Neural cell (in vitro differentiated cells): ENCODE data around the gene QKI. TPM values are rescaled to one million over a fixed set of nuclear protein-coding genes. Genes with fewer than 3 reads are reported as not detected.

Source experiments
- H2AFZ ChIP-seq: fragments of 200-600, 300-800 bp; sonication (generic), shearing (Covaris generic); 2 replicates; pipeline ENCODE4 v1.6.0; 2014; ENCODE audit warnings: low read depth, mild to moderate bottlenecking, antibody characterized with exemption, low read length, moderate library complexity
- H3F3A ChIP-seq: fragments of 200-600 bp; shearing (Covaris generic); 2 replicates; pipeline ENCODE4 v1.6.1; 2016; ENCODE audit warnings: mild to moderate bottlenecking, moderate library complexity, mixed read lengths, antibody characterized with exemption, low read length; ENCODE audit not compliant: insufficient read depth, poor library complexity, severe bottlenecking
- H3K27ac ChIP-seq: fragments of 200-600, 300-800 bp; sonication (generic), shearing (Covaris generic); 2 replicates; pipeline ENCODE4 v1.5.1; 2014; ENCODE audit warnings: mild to moderate bottlenecking, low read length, moderate library complexity
- H3K27me3 ChIP-seq: fragments of 300-800, 200-600 bp; sonication (generic), shearing (Covaris generic); 2 replicates; pipeline ENCODE4 v1.6.0; 2014; ENCODE audit warnings: mild to moderate bottlenecking, low read depth, low read length, moderate library complexity; ENCODE audit not compliant: insufficient read depth
- H3K36me3 ChIP-seq: fragments of 300-800, 200-600 bp; sonication (generic), shearing (Covaris generic); 2 replicates; pipeline ENCODE4 v1.5.1; 2014; ENCODE audit warnings: mild to moderate bottlenecking, antibody characterized with exemption, low read length, moderate library complexity; ENCODE audit not compliant: insufficient read depth
- H3K4me2 ChIP-seq: fragments of 300-800, 200-600 bp; sonication (generic), shearing (Covaris generic); 2 replicates; pipeline ENCODE4 v1.6.0; 2014; ENCODE audit warnings: mild to moderate bottlenecking, low read length
- H3K4me3 ChIP-seq: fragments of 300-800, 200-600 bp; sonication (generic), shearing (Covaris generic); 2 replicates; pipeline ENCODE4 v1.5.1; 2014; ENCODE audit warnings: mild to moderate bottlenecking, low read length, moderate library complexity
- H3K79me2 ChIP-seq: fragments of 200-600 bp; shearing (Covaris generic); replicated peaks from 2 replicates; pipeline ENCODE4 v1.6.0; 2014; ENCODE audit warnings: mild to moderate bottlenecking, low read length, moderate library complexity; ENCODE audit not compliant: insufficient read depth
- H3K9ac ChIP-seq: fragments of 300-800, 200-600 bp; sonication (generic), shearing (Covaris generic); 2 replicates; pipeline ENCODE4 v1.6.1; 2016; ENCODE audit warnings: mild to moderate bottlenecking, low read length, mixed read lengths
- H3K9me2 ChIP-seq: fragments of 200-600 bp; shearing (Covaris generic); 2 replicates; pipeline ENCODE4 v1.6.1; 2016; ENCODE audit warnings: mild to moderate bottlenecking, low read length, mixed read lengths; ENCODE audit not compliant: insufficient read depth
- H3K9me3 ChIP-seq: fragments of 200-600, 300-800 bp; sonication (generic), shearing (Covaris generic); 2 replicates; pipeline ENCODE4 v1.6.1; 2016; ENCODE audit warnings: mild to moderate bottlenecking, mixed run types, low read length, moderate library complexity, mixed read lengths
- H4K20me1 ChIP-seq: fragments of 200-600 bp; shearing (Covaris generic); 2 replicates; pipeline ENCODE4 v1.6.1; 2016; ENCODE audit warnings: mild to moderate bottlenecking, mixed run types; ENCODE audit not compliant: insufficient read depth
- EP300 ChIP-seq: fragments of 450-650 bp; conservative IDR thresholded peaks from 2 replicates; pipeline ENCODE4 v1.6.1; 2014; ENCODE audit warnings: antibody characterized with exemption, mild to moderate bottlenecking, moderate library complexity; ENCODE audit not compliant: poor library complexity, severe bottlenecking
- EZH2 ChIP-seq: fragments of 200-600, 300-800 bp; shearing (Covaris generic), sonication (generic); IDR thresholded peaks from 2 replicates; pipeline ENCODE4 v1.6.1; 2014; ENCODE audit warnings: antibody characterized with exemption, low read length, borderline replicate concordance, mild to moderate bottlenecking; ENCODE audit not compliant: insufficient read depth, poor library complexity, severe bottlenecking
- MXI1 ChIP-seq: fragments of 450-650 bp; conservative IDR thresholded peaks from 2 replicates; pipeline ENCODE4 v1.6.1; 2014; ENCODE audit warnings: antibody characterized with exemption, mild to moderate bottlenecking; ENCODE audit not compliant: poor library complexity, severe bottlenecking
- POLR2AphosphoS5 ChIP-seq: IDR thresholded peaks from 2 replicates; pipeline ENCODE4 v1.6.1; 2012
- RAD21 ChIP-seq: fragments of 450-650 bp; conservative IDR thresholded peaks from 2 replicates; pipeline ENCODE4 v1.6.1; 2014; ENCODE audit warnings: antibody characterized with exemption, mild to moderate bottlenecking, moderate library complexity
- REST ChIP-seq: IDR thresholded peaks from 2 replicates; pipeline ENCODE4 v1.6.1; 2012; ENCODE audit warnings: borderline replicate concordance
- SMC3 ChIP-seq: fragments of 450-650 bp; conservative IDR thresholded peaks from 2 replicates; pipeline ENCODE4 v1.6.1; 2014; ENCODE audit warnings: antibody characterized with exemption, mild to moderate bottlenecking, moderate library complexity; ENCODE audit not compliant: poor library complexity
- TAF1 ChIP-seq: IDR thresholded peaks from 2 replicates; pipeline ENCODE4 v1.6.1; 2012; ENCODE audit warnings: low read depth
- polyA plus RNA-seq: library from polyadenylated mRNA; depleted of rRNA; stranded (reverse); fragments of >200 nt; gene quantifications from 2 replicates; pipeline ENCODE4 v1.2.3, GENCODE V29; 2014
- TF ChIP-seq, protein P1 (sequence below): fragments of 450-650 bp; IDR thresholded peaks from 2 replicates; pipeline ENCODE4 v1.5.1; 2014; ENCODE audit warnings: antibody characterized with exemption, mild to moderate bottlenecking, moderate library complexity; ENCODE audit not compliant: poor library complexity, severe bottlenecking

The QKI gene
- polyA plus RNA-seq, 1 donor from 2014 or later = 39.0 TPM

DNA sequence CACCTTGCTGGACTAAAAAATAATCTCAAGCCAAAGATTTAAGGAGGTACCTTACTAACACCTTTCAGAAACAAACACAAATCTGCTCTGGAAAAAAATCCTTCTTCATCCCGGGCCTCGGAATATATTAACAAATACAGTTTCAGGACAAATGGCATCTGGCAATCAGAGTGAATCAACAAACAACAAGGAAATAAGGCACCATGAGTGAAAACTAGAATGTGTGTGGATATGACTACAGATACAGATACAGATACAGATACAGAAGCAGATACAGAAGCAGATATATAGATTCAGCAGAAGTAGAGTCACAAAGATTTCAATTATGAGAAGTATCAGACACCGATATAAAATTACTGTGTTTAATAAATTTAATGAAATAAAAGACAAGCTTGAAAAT, 178.4 kb downstream of the QKI start:
- no peaks in the 10 kb centered on the region for H3K9me3 ChIP-seq
- TF ChIP-seq RAD21 (no peak), MXI1 (no peak), EZH2 (no peak), TAF1 (no peak)
- TF ChIP-seq, protein P1, sequence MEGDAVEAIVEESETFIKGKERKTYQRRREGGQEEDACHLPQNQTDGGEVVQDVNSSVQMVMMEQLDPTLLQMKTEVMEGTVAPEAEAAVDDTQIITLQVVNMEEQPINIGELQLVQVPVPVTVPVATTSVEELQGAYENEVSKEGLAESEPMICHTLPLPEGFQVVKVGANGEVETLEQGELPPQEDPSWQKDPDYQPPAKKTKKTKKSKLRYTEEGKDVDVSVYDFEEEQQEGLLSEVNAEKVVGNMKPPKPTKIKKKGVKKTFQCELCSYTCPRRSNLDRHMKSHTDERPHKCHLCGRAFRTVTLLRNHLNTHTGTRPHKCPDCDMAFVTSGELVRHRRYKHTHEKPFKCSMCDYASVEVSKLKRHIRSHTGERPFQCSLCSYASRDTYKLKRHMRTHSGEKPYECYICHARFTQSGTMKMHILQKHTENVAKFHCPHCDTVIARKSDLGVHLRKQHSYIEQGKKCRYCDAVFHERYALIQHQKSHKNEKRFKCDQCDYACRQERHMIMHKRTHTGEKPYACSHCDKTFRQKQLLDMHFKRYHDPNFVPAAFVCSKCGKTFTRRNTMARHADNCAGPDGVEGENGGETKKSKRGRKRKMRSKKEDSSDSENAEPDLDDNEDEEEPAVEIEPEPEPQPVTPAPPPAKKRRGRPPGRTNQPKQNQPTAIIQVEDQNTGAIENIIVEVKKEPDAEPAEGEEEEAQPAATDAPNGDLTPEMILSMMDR = no peak

DNA sequence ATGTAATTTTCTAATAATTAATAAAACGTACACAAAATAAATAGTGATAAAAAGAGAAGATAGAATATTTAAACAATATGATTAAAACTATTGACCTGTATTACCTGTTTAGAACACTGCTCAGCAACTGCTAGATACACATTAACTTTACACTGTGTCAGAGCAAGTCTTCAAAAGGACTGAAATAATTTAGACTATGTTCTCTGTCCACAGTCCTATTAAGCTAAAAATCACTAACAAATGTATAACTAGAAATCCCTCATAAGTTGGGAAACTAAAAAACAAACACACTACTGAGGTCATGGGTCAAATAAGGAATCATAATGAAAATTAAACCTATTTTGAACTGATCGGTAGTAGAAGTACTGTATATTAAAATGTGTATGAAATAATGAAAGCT, 181.7 kb downstream of the QKI start:
- H3K27ac ChIP-seq = no peak overlapping the region
- no peaks in the 10 kb centered on the region for H3K36me3 ChIP-seq
- H3F3A ChIP-seq = no peaks in the 10 kb centered on the region
- H2AFZ ChIP-seq = no peak overlapping the region
- no peaks in the 10 kb centered on the region for H4K20me1 ChIP-seq
- TF ChIP-seq, protein P1 = no peak
- no peak for TF ChIP-seq POLR2AphosphoS5
- no peaks in the 10 kb centered on the region for H3K27me3 ChIP-seq
- no peaks in the 10 kb centered on the region for H3K9me2 ChIP-seq
- H3K9me3 ChIP-seq = no peaks in the 10 kb centered on the region
- H3K4me2 ChIP-seq = no peak overlapping the region
- no peak overlapping the region for H3K9ac ChIP-seq
- no peaks in the 10 kb centered on the region for H3K79me2 ChIP-seq
- no peak overlapping the region for H3K4me3 ChIP-seq

More for the DNA sequence above, 178.4 kb downstream of the QKI start:
- Histone ChIP-seq H2AFZ (no peak overlapping the region), H3K79me2 (no peaks in the 10 kb centered on the region), H3K27ac (no peak overlapping the region), H4K20me1 (no peaks in the 10 kb centered on the region), H3K9ac (no peak overlapping the region), H3K27me3 (no peaks in the 10 kb centered on the region), H3F3A (no peaks in the 10 kb centered on the region), H3K9me2 (no peaks in the 10 kb centered on the region), H3K4me3 (no peak overlapping the region), H3K4me2 (no peak overlapping the region), H3K36me3 (no peaks in the 10 kb centered on the region)

GRCh38 chr6:163599136-163599535, 184.6 kb downstream of the QKI start:
- Histone ChIP-seq H3K9me2 (no peaks in the 10 kb centered on the region), H4K20me1 (no peaks in the 10 kb centered on the region), H3K9ac (no peak overlapping the region), H3K27ac (no peak overlapping the region), H3K9me3 (no peaks in the 10 kb centered on the region), H3K4me2 (no peak overlapping the region), H3K4me3 (no peak overlapping the region), H3K27me3 (no peaks in the 10 kb centered on the region), H2AFZ (no peak overlapping the region), H3F3A (no peaks in the 10 kb centered on the region), H3K36me3 (no peaks in the 10 kb centered on the region), H3K79me2 (no peaks in the 10 kb centered on the region)
- TF ChIP-seq RAD21 = no peak

GRCh38 chr6:163599684-163600083, 185.2 kb downstream of the QKI start:
- Histone ChIP-seq H3K27me3 (no peaks in the 10 kb centered on the region), H3K27ac (no peak overlapping the region), H3K79me2 (no peaks in the 10 kb centered on the region), H3F3A (no peaks in the 10 kb centered on the region), H3K9me3 (no peaks in the 10 kb centered on the region), H3K9me2 (no peaks in the 10 kb centered on the region), H3K36me3 (no peaks in the 10 kb centered on the region), H2AFZ (no peak overlapping the region), H3K9ac (no peak overlapping the region), H4K20me1 (no peaks in the 10 kb centered on the region), H3K4me3 (no peak overlapping the region), H3K4me2 (no peak overlapping the region)
- TF ChIP-seq POLR2AphosphoS5 (no peak), EZH2 (no peak), SMC3 (no peak), TAF1 (no peak), REST (no peak), EP300 (no peak), MXI1 (no peak), RAD21 (no peak)
